HG03457 (cell line): Measurements from ENCODE around the gene NOXA1.
"Not testable (repeated sequence)": the region's sequence is repeated elsewhere in the genome, so short reads cannot be mapped to it uniquely, and the experiment has no call there.

Experiments
- ATAC-seq: cut with Tn5 transposase; IDR thresholded peaks from one replicate; pipeline ENCODE4 v1.9.1; 2021; ENCODE audit warnings: moderate number of reproducible peaks; ENCODE audit not compliant: unreplicated experiment

Gene NOXA1

GRCh38 chr9:137462986-137463930 lies 40.1 kb downstream of the NOXA1 start:
- ATAC-seq = no peak

GRCh38 chr9:137463931-137464290 lies 40.7 kb downstream of the NOXA1 start:
- no peak for ATAC-seq

DNA sequence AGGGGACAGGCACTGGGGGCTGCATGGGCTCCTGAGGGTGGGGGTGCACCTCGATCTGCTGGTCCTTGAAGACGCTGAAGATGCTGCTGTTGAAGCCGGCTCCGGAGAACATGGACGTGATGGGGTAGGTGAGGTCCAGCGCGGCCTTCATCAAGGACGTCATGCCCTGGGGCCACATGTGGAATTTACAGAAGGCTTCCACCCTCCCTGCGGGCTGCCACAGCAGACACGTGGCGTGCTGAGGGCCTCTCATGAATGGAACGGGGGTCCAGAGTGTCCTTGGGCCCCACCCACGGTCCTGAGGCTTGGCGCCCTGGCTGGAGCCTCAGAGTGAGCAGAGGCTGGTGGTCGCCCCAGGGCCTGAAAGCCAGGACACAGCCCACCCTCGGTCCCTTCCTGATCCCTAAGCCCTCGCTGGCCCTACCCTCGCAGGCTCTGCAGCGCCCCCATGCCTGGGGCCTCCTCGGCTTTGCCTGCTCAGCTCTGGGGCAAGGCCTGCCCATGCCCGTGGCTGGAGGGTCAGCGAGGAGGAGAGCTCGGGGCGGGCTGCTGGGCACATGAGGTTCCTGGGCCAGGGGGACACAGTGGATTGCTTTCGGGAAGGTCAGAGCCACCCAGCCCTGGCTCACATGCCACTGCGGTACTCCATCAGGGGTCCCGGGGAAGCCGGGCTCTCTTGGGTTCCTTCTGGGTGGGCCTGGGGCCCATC lies 41.3 kb downstream of the NOXA1 start:
- ATAC-seq = no peak

- no peak for ATAC-seq
These were observed 42.0 kb downstream of the NOXA1 start for GRCh38 chr9:137465000-137465719.

DNA sequence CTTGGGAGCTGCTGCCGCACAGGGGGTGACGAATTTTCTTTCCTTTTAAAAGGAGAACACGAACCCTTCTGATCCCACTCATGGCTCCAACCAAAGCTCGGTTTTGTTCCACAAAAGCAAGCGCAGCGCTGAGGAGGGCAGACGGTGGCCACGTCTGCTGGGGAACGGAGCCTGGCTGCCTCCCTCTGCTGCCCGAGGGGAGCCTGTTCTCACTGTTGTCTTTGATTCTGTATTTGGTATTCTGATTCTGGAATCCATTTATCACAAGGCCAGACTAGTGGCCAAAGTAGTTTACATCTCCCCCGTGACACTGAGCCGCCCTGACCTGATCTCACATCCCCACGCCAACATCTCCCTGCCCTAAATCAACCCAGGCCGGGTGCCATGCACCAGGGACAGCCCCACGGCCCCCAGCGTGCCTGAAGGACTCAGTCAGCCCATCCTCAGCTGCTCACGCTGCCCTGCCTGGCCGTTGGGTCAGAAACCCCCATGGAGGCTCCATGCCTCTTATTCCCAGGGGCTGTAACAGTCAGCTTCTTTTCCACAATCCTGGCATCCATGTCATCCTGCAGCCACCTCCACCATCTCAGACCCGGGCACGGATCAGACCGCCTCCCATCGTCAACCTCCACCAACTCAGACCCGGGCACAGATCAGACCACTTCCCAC lies 42.7 kb downstream of the NOXA1 start:
- ATAC-seq = no peak

- not testable (repeated sequence) for ATAC-seq
These were observed 43.3 kb downstream of the NOXA1 start for GRCh38 chr9:137466389-137467085.

GRCh38 chr9:137467161-137467581 lies 44.0 kb downstream of the NOXA1 start:
- no peak for ATAC-seq

DNA sequence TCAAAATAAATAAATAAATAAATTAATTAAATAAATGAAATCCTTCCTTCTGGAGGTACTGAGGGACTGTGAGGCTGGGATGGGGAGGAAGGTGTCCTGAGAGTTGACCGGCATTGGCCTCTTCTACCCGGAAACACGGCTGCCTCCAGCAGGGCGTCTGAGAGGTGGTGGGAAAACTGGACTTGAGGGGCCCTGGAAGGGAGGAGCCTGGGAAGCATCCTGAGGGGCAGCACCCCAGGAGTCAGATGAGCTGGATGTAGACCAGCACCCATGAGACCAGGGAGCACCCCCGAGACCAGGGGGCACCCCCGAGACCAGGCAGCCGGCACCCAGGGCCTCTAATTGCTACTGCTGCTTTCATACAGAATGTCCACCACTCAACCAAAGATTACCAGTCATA lies 44.7 kb downstream of the NOXA1 start:
- no peak for ATAC-seq

GRCh38 chr9:137470785-137471184 lies 47.6 kb downstream of the NOXA1 start:
- ATAC-seq = no peak

DNA sequence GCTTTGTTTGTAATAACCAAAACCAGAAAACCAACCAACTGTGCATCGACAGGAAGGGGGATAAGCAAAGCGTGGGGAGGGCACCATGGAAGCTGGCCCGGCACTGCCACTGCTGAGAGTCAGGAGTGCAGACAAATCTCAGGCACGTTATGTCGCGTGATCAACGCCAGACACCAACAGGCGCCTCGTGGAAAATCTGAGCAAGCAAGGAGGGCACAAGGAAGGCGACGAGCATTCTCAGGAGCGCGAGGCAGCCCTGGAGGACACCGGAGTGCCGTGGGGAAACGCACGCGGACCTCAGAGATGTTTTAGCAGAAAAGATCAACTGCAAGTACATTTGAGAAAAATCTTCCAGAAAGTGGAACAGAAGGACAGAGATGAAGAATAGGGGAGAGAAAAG lies 51.1 kb downstream of the NOXA1 start:
- no peak for ATAC-seq

DNA sequence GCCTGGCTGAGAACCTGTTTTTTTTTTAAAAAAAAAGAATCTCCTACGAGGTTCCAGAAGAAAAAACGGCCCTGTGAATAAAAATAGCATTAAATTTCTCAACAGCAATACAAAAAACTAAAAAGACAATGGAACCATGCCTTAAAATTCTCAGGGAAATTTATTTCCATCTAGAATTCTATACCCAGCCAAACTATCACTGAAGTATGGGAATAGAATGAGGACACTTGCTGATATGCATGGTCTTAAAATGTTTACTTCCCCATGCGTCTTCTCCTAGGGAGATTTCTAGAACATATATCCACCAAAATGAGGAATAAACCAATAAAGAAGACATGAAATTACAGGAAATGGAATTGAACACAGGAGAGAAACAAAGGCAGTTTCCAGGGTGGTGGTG lies 52.5 kb downstream of the NOXA1 start:
- no peak for ATAC-seq

DNA sequence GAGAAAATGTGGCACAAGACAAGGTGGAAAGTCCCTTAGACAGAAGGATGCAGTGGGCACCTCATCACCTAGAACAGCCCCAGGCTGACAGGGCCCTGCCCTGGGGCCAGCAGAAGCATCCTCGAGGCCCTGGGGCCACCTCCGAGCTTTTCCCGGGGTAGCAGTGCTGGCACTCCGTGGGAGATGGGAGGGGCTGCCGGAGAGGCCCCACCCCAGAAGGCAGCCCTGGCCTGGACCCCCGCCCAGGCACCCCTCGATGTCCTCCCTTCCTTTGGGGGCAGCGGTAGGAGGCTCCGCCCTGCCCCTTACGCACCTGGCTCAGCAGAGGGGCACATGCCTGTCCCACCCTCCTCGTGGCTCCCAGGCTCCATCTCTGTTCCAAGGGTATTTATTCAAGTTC lies 53.7 kb downstream of the NOXA1 start:
- no peak for ATAC-seq

- ATAC-seq = no peak
These were observed 54.8 kb downstream of the NOXA1 start for GRCh38 chr9:137477778-137478612.

DNA sequence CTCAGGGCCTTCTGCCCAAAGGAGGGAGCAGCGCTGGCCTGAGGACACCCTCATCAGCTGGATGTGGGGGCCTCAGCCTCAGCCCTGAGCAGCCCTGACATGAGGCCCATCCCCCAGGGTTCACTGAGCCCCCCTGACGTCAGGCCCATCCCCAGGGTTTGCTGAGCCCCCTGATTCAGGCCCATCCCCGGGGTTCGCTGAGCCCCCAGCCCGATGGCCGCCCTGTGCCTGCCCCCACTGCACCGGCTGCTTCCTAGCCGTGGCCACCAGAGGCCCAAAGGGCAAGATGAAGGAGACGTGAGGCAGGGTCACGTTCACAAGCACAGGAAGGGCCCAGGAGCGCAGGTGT lies 55.4 kb downstream of the NOXA1 start:
- no peak for ATAC-seq

- ATAC-seq = no peak
These were observed 56.0 kb downstream of the NOXA1 start for GRCh38 chr9:137478962-137479861.

- no peak for ATAC-seq
These were observed 56.9 kb downstream of the NOXA1 start for GRCh38 chr9:137479892-137480685.
